Measurements from ENCODE around the gene STYK1. TPM values are rescaled to one million over a fixed set of nuclear protein-coding genes. Genes with fewer than 3 reads are reported as not detected.
A peak's percentile ranks its signal among the peaks of the same experiment; 100 is the strongest.

The STYK1 gene
- total and polyA plus RNA-seq, 10 of the 15 experiments (the other 5 are each of a cell fraction or from before 2014, with no cell fraction given), result 0.62 to 1.2 (median 0.82) TPM; not detected in 1

DNA sequence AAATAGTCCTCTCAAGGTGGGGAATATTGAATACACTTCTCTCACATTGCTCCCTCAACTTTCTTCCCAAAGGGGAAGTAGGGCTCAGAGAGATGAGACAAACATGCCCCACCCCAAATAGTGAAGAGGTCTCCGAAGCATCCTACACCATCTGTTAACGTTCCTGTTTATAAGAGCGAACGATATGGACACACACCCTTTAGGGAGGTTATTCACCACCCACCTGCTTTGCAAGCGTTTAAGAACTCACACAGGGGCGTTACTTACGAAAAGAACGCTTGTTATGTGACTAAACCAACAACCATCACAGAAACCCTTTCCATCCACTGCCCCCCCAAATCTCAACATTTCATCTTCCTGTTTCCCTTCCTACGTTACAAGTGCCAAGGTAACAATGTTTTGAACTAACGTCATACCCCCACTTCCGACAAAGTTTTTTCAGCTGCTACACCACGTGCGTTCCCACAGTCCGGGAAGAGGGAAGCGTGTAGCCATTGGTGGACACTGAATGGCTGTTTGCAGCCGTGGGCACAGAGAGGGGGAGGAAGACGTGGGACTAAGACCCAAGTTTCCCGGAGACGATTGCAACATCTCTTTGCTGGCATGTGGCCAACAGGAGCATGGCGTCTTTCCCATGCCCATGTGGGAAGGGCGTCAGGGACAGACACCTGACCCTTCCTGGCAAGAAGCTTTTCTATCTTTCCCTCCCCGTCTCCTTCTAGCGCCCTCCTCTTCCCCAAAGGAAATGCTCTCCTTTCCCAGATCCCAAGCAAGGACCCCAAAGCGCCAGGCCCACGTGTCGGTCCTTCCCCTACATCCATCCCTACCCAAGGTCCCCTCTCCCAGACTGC is 48.0 kb upstream of the STYK1 start (continued):
- TF ChIP-seq SIN3A (IDR thresholded peaks at IDR 0.05; ENCODE audit: low read depth, low read length), result peak; percentile 65; the same call in 1 of the 2 replicates
- no peak for TF ChIP-seq RAD21 (IDR thresholded peaks at IDR 0.05; ENCODE audit: insufficient read depth, low read depth, low read length)
- TF ChIP-seq CBX3 (IDR thresholded peaks at IDR 0.05; ENCODE audit: borderline replicate concordance, low read depth), result no peak
- no peak for TF ChIP-seq SMC3 (IDR thresholded peaks at IDR 0.05; ENCODE audit: borderline replicate concordance, low read length)
- TF ChIP-seq CBFB (IDR thresholded peaks at IDR 0.05; ENCODE audit: low read depth), result no peak
- TF ChIP-seq PAX5 (IDR thresholded peaks at IDR 0.05; ENCODE audit: borderline replicate concordance, low read depth, low read length), result no peak
- TF ChIP-seq, protein P1, sequence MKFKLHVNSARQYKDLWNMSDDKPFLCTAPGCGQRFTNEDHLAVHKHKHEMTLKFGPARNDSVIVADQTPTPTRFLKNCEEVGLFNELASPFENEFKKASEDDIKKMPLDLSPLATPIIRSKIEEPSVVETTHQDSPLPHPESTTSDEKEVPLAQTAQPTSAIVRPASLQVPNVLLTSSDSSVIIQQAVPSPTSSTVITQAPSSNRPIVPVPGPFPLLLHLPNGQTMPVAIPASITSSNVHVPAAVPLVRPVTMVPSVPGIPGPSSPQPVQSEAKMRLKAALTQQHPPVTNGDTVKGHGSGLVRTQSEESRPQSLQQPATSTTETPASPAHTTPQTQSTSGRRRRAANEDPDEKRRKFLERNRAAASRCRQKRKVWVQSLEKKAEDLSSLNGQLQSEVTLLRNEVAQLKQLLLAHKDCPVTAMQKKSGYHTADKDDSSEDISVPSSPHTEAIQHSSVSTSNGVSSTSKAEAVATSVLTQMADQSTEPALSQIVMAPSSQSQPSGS (IDR thresholded peaks at IDR 0.05; ENCODE audit: low read length), result peak; percentile 45; the same call in 1 of the 2 replicates
- TF ChIP-seq ETV6 (conservative IDR thresholded peaks at IDR 0.05 in 1 of 2, IDR thresholded peaks at IDR 0.05 in 1 of 2; ENCODE audit: borderline replicate concordance in 1 of 2, low read depth in 1 of 2), result peak in 1 of 2 experiments; percentile 69; a peak in 1 of 4 replicates
- peak; percentile 71 for TF ChIP-seq GABPA (IDR thresholded peaks at IDR 0.05; ENCODE audit: low read depth)
- TF ChIP-seq WRNIP1 (IDR thresholded peaks at IDR 0.05; ENCODE audit: borderline replicate concordance, low read depth, low read length), result no peak
- peak; percentile 86 for TF ChIP-seq IKZF1 (conservative IDR thresholded peaks at IDR 0.05)
- peak; percentile 66; the same call in 1 of the 2 replicates for TF ChIP-seq EED (IDR thresholded peaks at IDR 0.05; ENCODE audit: low read depth)
- TF ChIP-seq, protein P2, sequence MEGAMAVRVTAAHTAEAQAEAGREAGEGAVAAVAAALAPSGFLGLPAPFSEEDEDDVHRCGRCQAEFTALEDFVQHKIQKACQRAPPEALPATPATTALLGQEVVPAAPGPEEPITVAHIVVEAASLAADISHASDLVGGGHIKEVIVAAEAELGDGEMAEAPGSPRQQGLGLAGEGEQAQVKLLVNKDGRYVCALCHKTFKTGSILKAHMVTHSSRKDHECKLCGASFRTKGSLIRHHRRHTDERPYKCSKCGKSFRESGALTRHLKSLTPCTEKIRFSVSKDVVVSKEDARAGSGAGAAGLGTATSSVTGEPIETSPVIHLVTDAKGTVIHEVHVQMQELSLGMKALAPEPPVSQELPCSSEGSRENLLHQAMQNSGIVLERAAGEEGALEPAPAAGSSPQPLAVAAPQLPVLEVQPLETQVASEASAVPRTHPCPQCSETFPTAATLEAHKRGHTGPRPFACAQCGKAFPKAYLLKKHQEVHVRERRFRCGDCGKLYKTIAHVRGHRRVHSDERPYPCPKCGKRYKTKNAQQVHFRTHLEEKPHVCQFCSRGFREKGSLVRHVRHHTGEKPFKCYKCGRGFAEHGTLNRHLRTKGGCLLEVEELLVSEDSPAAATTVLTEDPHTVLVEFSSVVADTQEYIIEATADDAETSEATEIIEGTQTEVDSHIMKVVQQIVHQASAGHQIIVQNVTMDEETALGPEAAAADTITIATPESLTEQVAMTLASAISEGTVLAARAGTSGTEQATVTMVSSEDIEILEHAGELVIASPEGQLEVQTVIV (IDR thresholded peaks at IDR 0.05; ENCODE audit: borderline replicate concordance, partially characterized antibody), result peak; percentile 24
- TF ChIP-seq POLR2AphosphoS5 (IDR thresholded peaks at IDR 0.05; ENCODE audit: low read length), result peak; percentile 85
- no peak for TF ChIP-seq ESRRA (IDR thresholded peaks at IDR 0.05; ENCODE audit: low read length)
- no peak for TF ChIP-seq ZBED1 (IDR thresholded peaks at IDR 0.05; ENCODE audit: borderline replicate concordance)
- peak; percentile 85; the same call in 1 of the 2 replicates for TF ChIP-seq NBN (IDR thresholded peaks at IDR 0.05)
- no peak for TF ChIP-seq PBX3 (IDR thresholded peaks at IDR 0.05; ENCODE audit: insufficient replicate concordance, low read depth, low read length)
- no peak; the same call in 1 of the 2 replicates for TF ChIP-seq BACH1 (IDR thresholded peaks at IDR 0.05; ENCODE audit: borderline replicate concordance)
- no peak for TF ChIP-seq SRF (IDR thresholded peaks at IDR 0.05; ENCODE audit: low read depth in 2 of 2, low read length in 2 of 2)
- TF ChIP-seq ZBTB40 (IDR thresholded peaks at IDR 0.05; ENCODE audit: borderline replicate concordance), result peak; percentile 71; the same call in 1 of the 2 replicates

Measured in GM12878 (cell line).